Stimulated activated naive CD4-positive, alpha-beta T cell (primary cell): ENCODE data around the gene FAM111A.

Source experiments
- DNase-seq, 6 experiments: peaks; one replicate each; lab custom pipeline; 2025; lab: John Stamatoyannopoulos, UW

FAM111A gene

DNA sequence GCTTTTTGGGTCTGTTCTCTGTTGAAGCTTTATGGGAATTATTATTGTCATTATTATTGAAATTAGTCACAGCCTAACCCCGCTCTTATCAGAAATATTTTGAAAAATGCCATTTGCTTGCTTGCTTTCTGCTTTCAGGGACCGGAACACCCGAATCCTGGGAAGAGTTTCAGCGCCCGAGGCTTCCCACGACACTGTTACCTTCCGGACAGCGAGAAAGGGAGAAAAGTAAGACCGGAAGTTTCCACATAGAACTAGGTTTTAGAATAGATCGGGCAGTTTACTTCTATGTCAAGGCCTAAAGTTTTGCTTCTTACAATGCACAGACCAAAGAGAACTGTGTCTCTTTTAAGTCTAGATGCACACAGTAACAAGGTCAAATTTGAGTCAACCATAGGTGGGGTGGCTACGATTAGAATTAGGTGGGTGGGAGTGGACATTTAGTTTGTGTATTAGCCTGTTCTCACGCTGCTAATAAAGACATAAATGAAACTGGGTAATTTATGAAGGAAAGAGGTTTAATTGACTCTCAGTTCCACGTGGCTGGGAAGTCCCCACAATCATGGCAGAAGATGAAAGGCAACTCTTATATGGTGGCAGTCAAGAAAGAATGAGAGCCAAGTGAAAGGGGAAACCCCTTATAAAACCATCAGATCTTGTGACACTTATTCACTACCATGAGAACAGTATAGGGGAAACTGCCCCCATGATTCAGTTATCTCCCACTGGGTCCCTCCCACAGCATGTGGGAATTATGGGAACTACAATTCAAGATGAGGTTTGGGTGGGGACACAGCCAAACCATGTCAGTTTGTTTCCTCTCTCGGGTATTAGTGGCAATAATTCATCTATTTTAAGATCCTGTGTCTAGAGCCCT lies 57.1 kb downstream of the FAM111A start:
- DNase-seq, result no peak

DNA sequence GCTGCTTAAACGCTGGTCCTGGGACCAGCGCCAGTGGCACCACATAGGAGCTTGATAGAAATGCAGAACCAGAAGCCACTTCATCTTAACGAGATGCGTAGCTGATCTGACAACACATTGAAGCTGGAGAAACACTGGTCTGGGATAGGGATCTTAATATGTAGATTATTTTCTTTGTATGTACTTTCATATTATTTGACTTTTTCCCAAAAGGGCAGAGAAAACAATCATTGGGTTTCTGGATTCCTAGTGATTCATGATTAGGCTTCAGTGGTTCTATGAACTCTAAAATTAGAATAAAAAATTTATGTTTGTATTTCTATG lies 57.7 kb downstream of the FAM111A start:
- no peak for DNase-seq

GRCh38 chr11:59201353-59201752 lies 58.7 kb downstream of the FAM111A start:
- DNase-seq, result no peak
